ENCODE measurements around the gene ST8SIA2. TPM values are rescaled to one million over a fixed set of nuclear protein-coding genes. Genes with fewer than 3 reads are reported as not detected.

Gene ST8SIA2
- total and polyA plus RNA-seq, 7 donors, result 0.03 to 0.79 (median 0.12) TPM; not detected in 4

DNA sequence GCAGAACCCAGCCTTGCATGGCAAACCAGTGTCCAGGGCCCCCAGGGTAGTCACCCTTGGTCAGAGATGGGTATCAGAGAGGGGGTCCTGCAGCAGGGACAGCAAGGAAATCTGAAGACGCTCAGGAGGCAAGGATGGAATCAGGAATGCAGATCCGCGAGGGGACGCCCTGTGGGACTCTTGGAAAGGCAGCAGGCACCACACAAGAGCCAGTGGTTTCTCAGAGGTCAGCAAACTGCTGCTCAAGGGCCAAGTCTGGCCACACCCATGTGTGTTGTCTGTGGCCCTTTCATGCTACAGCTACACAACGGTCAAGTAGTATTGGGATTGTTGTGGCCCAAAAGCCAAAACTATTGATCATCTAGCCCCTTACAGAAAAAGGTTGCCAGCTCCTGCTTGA lies 69.7 kb downstream of the ST8SIA2 start:
- Histone ChIP-seq H3K4me1 (no peaks in the 10 kb centered on the region), H3K9me3 (no peaks in the 10 kb centered on the region), H3K27ac (no peak overlapping the region), H3K36me3 (ENCODE audit: insufficient read depth in 1 of 2, low read depth in 1 of 2) (no peaks in the 10 kb centered on the region), H3K27me3 (ENCODE audit: insufficient read depth in 3 of 3, low read length in 2 of 3) (peaks cover 0 to 2% (median 0%) of the 10 kb centered on the region in 3 donors), H3K4me3 (no peak overlapping the region)
- WGBS, 3 donors, result 71 to 91% (median 75%) methylated on average over 5 of the region's 5 CpGs
- no peak for DNase-seq
- intact Hi-C loops (cut with DNase I), result no loop called here
- ATAC-seq, result no peak
- TF ChIP-seq, protein P1, sequence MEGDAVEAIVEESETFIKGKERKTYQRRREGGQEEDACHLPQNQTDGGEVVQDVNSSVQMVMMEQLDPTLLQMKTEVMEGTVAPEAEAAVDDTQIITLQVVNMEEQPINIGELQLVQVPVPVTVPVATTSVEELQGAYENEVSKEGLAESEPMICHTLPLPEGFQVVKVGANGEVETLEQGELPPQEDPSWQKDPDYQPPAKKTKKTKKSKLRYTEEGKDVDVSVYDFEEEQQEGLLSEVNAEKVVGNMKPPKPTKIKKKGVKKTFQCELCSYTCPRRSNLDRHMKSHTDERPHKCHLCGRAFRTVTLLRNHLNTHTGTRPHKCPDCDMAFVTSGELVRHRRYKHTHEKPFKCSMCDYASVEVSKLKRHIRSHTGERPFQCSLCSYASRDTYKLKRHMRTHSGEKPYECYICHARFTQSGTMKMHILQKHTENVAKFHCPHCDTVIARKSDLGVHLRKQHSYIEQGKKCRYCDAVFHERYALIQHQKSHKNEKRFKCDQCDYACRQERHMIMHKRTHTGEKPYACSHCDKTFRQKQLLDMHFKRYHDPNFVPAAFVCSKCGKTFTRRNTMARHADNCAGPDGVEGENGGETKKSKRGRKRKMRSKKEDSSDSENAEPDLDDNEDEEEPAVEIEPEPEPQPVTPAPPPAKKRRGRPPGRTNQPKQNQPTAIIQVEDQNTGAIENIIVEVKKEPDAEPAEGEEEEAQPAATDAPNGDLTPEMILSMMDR (IDR thresholded peaks at IDR 0.05), result no peak

DNA sequence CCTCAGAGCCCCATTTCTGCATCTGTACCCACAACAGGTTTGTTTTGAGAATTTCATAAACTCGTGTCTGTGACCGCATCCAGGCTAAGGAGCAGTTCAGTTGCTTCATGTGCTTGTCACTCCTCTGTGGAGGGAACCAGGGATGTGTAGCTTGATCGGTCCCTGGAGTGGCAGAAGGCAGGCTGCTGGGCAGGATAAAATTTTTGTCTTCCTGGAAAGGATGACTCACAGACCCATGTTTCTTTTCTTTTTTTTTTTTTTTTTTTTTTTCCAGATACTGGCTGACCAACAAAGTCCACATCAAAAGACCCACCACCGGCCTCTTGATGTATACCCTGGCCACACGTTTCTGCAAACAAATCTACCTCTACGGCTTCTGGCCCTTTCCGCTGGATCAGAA lies 70.1 kb downstream of the ST8SIA2 start:
- 89 to 94% (median 92%) methylated on average over 7 of the region's 7 CpGs for WGBS, 3 donors
- ATAC-seq (no peak), DNase-seq (no peak)
- H3K9me3 ChIP-seq, result no peaks in the 10 kb centered on the region
- TF ChIP-seq, protein P1 (IDR thresholded peaks at IDR 0.05), result no peak
- H3K36me3 ChIP-seq (ENCODE audit: insufficient read depth in 1 of 2, low read depth in 1 of 2), result no peaks in the 10 kb centered on the region
- no peak overlapping the region for H3K4me3 ChIP-seq
- intact Hi-C loops (cut with DNase I), result no loop called here
- peaks cover 0 to 2% (median 0%) of the 10 kb centered on the region in 3 donors for H3K27me3 ChIP-seq (ENCODE audit: insufficient read depth in 3 of 3, low read length in 2 of 3)
- H3K4me1 ChIP-seq, result no peaks in the 10 kb centered on the region
- no peak overlapping the region for H3K27ac ChIP-seq

GRCh38 chr15:92466834-92467233 lies 73.2 kb downstream of the ST8SIA2 start:
- H3K27me3 ChIP-seq (ENCODE audit: insufficient read depth in 3 of 3, low read length in 2 of 3), result peaks cover 0 to 2% (median 0%) of the 10 kb centered on the region in 3 donors
- no peaks in the 10 kb centered on the region for H3K9me3 ChIP-seq
- no peaks in the 10 kb centered on the region for H3K36me3 ChIP-seq (ENCODE audit: insufficient read depth in 1 of 2, low read depth in 1 of 2)
- H3K4me3 ChIP-seq, result no peak overlapping the region
- TF ChIP-seq, protein P1 (IDR thresholded peaks at IDR 0.05), result no peak
- intact Hi-C loops (cut with DNase I), result no loop called here
- no peak overlapping the region for H3K27ac ChIP-seq
- DNase-seq (no peak), ATAC-seq (no peak)
- H3K4me1 ChIP-seq, result no peaks in the 10 kb centered on the region
- WGBS, 3 donors, result 81 to 93% (median 86%) methylated on average over 8 of the region's 8 CpGs

- intact Hi-C loops (cut with DNase I), result no loop called here
Measured at GRCh38 chr15:92467245-92467644, 73.6 kb downstream of the ST8SIA2 start.

More at GRCh38 chr15:92467245-92467644, 73.6 kb downstream of the ST8SIA2 start:
- ATAC-seq, result no peak
- 89 to 92% (median 89%) methylated on average over 11 of the region's 11 CpGs for WGBS, 3 donors
- Histone ChIP-seq H3K36me3 (ENCODE audit: insufficient read depth in 1 of 2, low read depth in 1 of 2) (no peaks in the 10 kb centered on the region), H3K4me3 (no peak overlapping the region), H3K27ac (no peak overlapping the region), H3K27me3 (ENCODE audit: insufficient read depth in 3 of 3, low read length in 2 of 3) (peaks cover 0 to 2% (median 0%) of the 10 kb centered on the region in 3 donors), H3K4me1 (no peaks in the 10 kb centered on the region), H3K9me3 (no peaks in the 10 kb centered on the region)
- DNase-seq, result no peak
- TF ChIP-seq, protein P1 (IDR thresholded peaks at IDR 0.05), result no peak

All from psoas muscle (tissue), 8 donors.